ENCODE data around the gene CCDC73. TPM values are rescaled to one million over a fixed set of nuclear protein-coding genes. Genes with fewer than 3 reads are reported as not detected.

Gene CCDC73
- total and polyA plus RNA-seq, 2 of the 4 experiments (the other 2 are of a cell fraction) = not detected

- ChIA-PET CTCF (interaction anchor here (0.5 kb wide), 1 partner anchor 706 kb away, joined by 3 read pairs; no protein-coding TSS in a partner anchor), POLR2A (ENCODE audit: unreplicated experiment) (no interaction called here)
- H3K4me1 ChIP-seq (ENCODE audit: control insufficient read depth, insufficient read depth, low read length) = no peaks in the 10 kb centered on the region
- H3K18ac ChIP-seq (ENCODE audit: low read depth, low read length) = no peak overlapping the region
- no peak overlapping the region for H2AK9ac ChIP-seq (replicated peaks; ENCODE audit: low read depth, low read length, poor library complexity)
- intact Hi-C loops (cut with micrococcal nuclease) = no loop called here
- no peak overlapping the region for H4K5ac ChIP-seq (ENCODE audit: low read depth, low read length)
- H3K27ac ChIP-seq (ENCODE audit: insufficient read depth, low read length) = no peak overlapping the region
- no TSS peak for BruUV-seq (replicated peaks)
- no peaks in the 10 kb centered on the region for H4K20me1 ChIP-seq (ENCODE audit: insufficient read depth, low read length)
- peak; percentile 53 for DNase-seq
- no CpG with 5 or more reads among the region's 2 CpGs for WGBS, 2 experiments (ENCODE audit: extremely low coverage in 2 of 2, insufficient read length in 1 of 2)
- no peak overlapping the region; the same call in 1 of the 2 replicates for H3K4me2 ChIP-seq (ENCODE audit: low read depth, low read length)
- H3K79me1 ChIP-seq (ENCODE audit: low read depth in 1 of 2, low read length in 2 of 2) = no peaks in the 10 kb centered on the region
- no peaks in the 10 kb centered on the region for H3K9me1 ChIP-seq (ENCODE audit: insufficient read depth, low read length)
- no peak overlapping the region for H2AFZ ChIP-seq (replicated peaks; ENCODE audit: low read length, poor library complexity)
- H3K9ac ChIP-seq (ENCODE audit: low read depth, low read length) = no peak overlapping the region
- no peak overlapping the region for H2BK15ac ChIP-seq (ENCODE audit: low read depth, low read length)
- no peak overlapping the region for H2BK20ac ChIP-seq (ENCODE audit: low read depth, low read length)
- TF ChIP-seq RCOR1 (IDR thresholded peaks at IDR 0.05; ENCODE audit: insufficient replicate concordance, low read length) = no peak
- TF ChIP-seq CHD1 (IDR thresholded peaks at IDR 0.05; ENCODE audit: low read depth, low read length) = no peak
- no peak for TF ChIP-seq BHLHE40 (IDR thresholded peaks at IDR 0.05; ENCODE audit: low read depth, low read length)
- no peak for TF ChIP-seq SMC3 (IDR thresholded peaks at IDR 0.05; ENCODE audit: low read depth, low read length)
- no peak for TF ChIP-seq RFX5 (IDR thresholded peaks at IDR 0.05; ENCODE audit: low read depth, low read length)
- TF ChIP-seq NFE2L2 (IDR thresholded peaks at IDR 0.05; ENCODE audit: low read depth, low read length) = no peak
- no peak for TF ChIP-seq USF2 (IDR thresholded peaks at IDR 0.05; ENCODE audit: low read depth, low read length)
- TF ChIP-seq CEBPB (IDR thresholded peaks at IDR 0.05; ENCODE audit: low read depth, low read length) = no peak
- TF ChIP-seq CTCF (conservative IDR thresholded peaks at IDR 0.05; ENCODE audit: low read depth, low read length) = no peak
- no peak for TF ChIP-seq MAZ (IDR thresholded peaks at IDR 0.05; ENCODE audit: borderline replicate concordance, low read depth, low read length)
- TF ChIP-seq FOS (IDR thresholded peaks at IDR 0.05; ENCODE audit: low read depth, low read length) = no peak
- TF ChIP-seq ELK1 (IDR thresholded peaks at IDR 0.05; ENCODE audit: borderline replicate concordance, low read depth, low read length) = no peak
- no peak for TF ChIP-seq POLR2A (IDR thresholded peaks at IDR 0.05; ENCODE audit: low read depth, low read length)
- no peak for TF ChIP-seq RAD21 (IDR thresholded peaks at IDR 0.05; ENCODE audit: low read length)
- TF ChIP-seq MAFK (IDR thresholded peaks at IDR 0.05; ENCODE audit: low read depth, low read length) = no peak
- H3K36me3 ChIP-seq (ENCODE audit: control insufficient read depth, insufficient read depth, low read length) = no peaks in the 10 kb centered on the region
- no peak overlapping the region for H2AK5ac ChIP-seq (ENCODE audit: low read depth, low read length)
- no peak overlapping the region for H3K4ac ChIP-seq (ENCODE audit: low read depth, low read length)
- no peak for ATAC-seq (ENCODE audit: low read depth)
- no peak overlapping the region for H3K23ac ChIP-seq (ENCODE audit: low read depth, low read length)
- no peaks in the 10 kb centered on the region for H3K27me3 ChIP-seq (ENCODE audit: control insufficient read depth, insufficient read depth, low read length)
- H3K4me3 ChIP-seq (ENCODE audit: insufficient read depth, low read depth, low read length) = no peak overlapping the region
- no peaks in the 10 kb centered on the region for H3K9me3 ChIP-seq (ENCODE audit: control insufficient read depth, insufficient read depth, low read length)
- H3K56ac ChIP-seq (ENCODE audit: extremely low read depth, insufficient read depth, low read length) = no peak overlapping the region
- no peak overlapping the region for H2BK120ac ChIP-seq (ENCODE audit: low read depth, low read length)
- H4K8ac ChIP-seq (ENCODE audit: low read depth in 2 of 2, low read length in 2 of 2) = no peak overlapping the region
- in situ Hi-C loops (cut with MboI; ENCODE audit: low sequenced_read_pairs) = no loop called here
- H3K14ac ChIP-seq (replicated peaks; ENCODE audit: low read depth, low read length) = no peak overlapping the region
- dilution Hi-C loops (cut with HindIII; ENCODE audit: low sequenced_read_pairs, unreplicated experiment) = no loop called here
- no peak overlapping the region for H2BK5ac ChIP-seq (ENCODE audit: low read depth, low read length, poor library complexity, severe bottlenecking)
- no peak overlapping the region for H4K91ac ChIP-seq (ENCODE audit: insufficient read depth, low read depth, low read length)
Observed at GRCh38 chr11:32658639-32659406, 135.6 kb downstream of the CCDC73 start.
